KMS-11 (cell line): ENCODE data around the gene ADGRB2.

Source experiments
- H2AFZ ChIP-seq: fragments of 200-600 bp; sonication (generic); 2 replicates; pipeline ENCODE4 v1.6.1; 2016; ENCODE audit warnings: antibody characterized with exemption, mixed run types, low read depth
- H3K27ac ChIP-seq: fragments of 200-600 bp; sonication (generic); 2 replicates; pipeline ENCODE4 v1.6.1; 2016; ENCODE audit warnings: mild to moderate bottlenecking, mixed run types
- H3K27me3 ChIP-seq: fragments of 200-600 bp; sonication (generic); 2 replicates; pipeline ENCODE4 v1.6.1; 2017; ENCODE audit warnings: mild to moderate bottlenecking, low read depth, mixed run types, moderate library complexity; ENCODE audit not compliant: insufficient read depth
- H3K36me3 ChIP-seq: fragments of 200-600 bp; sonication (generic); 2 replicates; pipeline ENCODE4 v1.6.1; 2017; ENCODE audit warnings: mild to moderate bottlenecking, mixed run types; ENCODE audit not compliant: insufficient read depth
- H3K4me1 ChIP-seq: fragments of 200-600 bp; sonication (generic); 2 replicates; pipeline ENCODE4 v1.6.1; 2016; ENCODE audit warnings: mild to moderate bottlenecking, low read depth, mixed run types; ENCODE audit not compliant: poor library complexity, severe bottlenecking
- H3K4me2 ChIP-seq: fragments of 200-600 bp; sonication (generic); 2 replicates; pipeline ENCODE4 v1.7.0; 2016; ENCODE audit warnings: mild to moderate bottlenecking, mixed run types
- H3K4me3 ChIP-seq: fragments of 200-600 bp; sonication (generic); IDR thresholded peaks from 2 replicates; pipeline ENCODE4 v1.6.1; 2017; ENCODE audit warnings: low read depth, low read length, mixed read lengths; ENCODE audit not compliant: insufficient read depth
- H3K79me2 ChIP-seq: fragments of 200-600 bp; sonication (generic); 2 replicates; pipeline ENCODE4 v1.6.1; 2016; ENCODE audit warnings: low read depth, mixed run types; ENCODE audit not compliant: insufficient read depth
- H3K9ac ChIP-seq: fragments of 200-600 bp; sonication (generic); 2 replicates; pipeline ENCODE4 v1.6.1; 2016; ENCODE audit warnings: mild to moderate bottlenecking, mixed run types
- H4K20me1 ChIP-seq: fragments of 200-600 bp; sonication (generic); 2 replicates; pipeline ENCODE4 v1.6.1; 2016; ENCODE audit warnings: mild to moderate bottlenecking, mixed run types; ENCODE audit not compliant: insufficient read depth
- CTCF ChIP-seq: fragments of 200-600 bp; sonication (generic); conservative IDR thresholded peaks from 2 replicates; pipeline ENCODE4 v1.6.1; 2017; ENCODE audit warnings: low read depth, mild to moderate bottlenecking, antibody characterized with exemption, low read length, moderate library complexity, mixed read lengths

ADGRB2 gene

GRCh38 chr1:31694069-31694963 is 69.8 kb downstream of the ADGRB2 start:
- Histone ChIP-seq H2AFZ (no peak overlapping the region), H3K27me3 (peaks cover 20% of the 10 kb centered on the region; the same call in 1 of the 2 replicates), H4K20me1 (no peaks in the 10 kb centered on the region), H3K4me1 (no peaks in the 10 kb centered on the region), H3K4me3 (no peak overlapping the region), H3K79me2 (no peaks in the 10 kb centered on the region), H3K4me2 (no peak overlapping the region), H3K27ac (no peak overlapping the region), H3K36me3 (no peaks in the 10 kb centered on the region), H3K9ac (no peak overlapping the region)
- no peak for TF ChIP-seq CTCF

- TF ChIP-seq CTCF = no peak
- Histone ChIP-seq H3K4me1 (no peaks in the 10 kb centered on the region), H3K79me2 (no peaks in the 10 kb centered on the region), H3K4me3 (no peak overlapping the region), H3K36me3 (no peaks in the 10 kb centered on the region), H3K27me3 (peaks cover 31% of the 10 kb centered on the region; the same call in 1 of the 2 replicates), H2AFZ (no peak overlapping the region), H3K4me2 (no peak overlapping the region), H3K27ac (no peak overlapping the region), H3K9ac (no peak overlapping the region), H4K20me1 (no peaks in the 10 kb centered on the region)
These were observed 70.9 kb downstream of the ADGRB2 start for GRCh38 chr1:31693231-31693630.

GRCh38 chr1:31691951-31692350 is 72.2 kb downstream of the ADGRB2 start:
- no peak overlapping the region for H3K9ac ChIP-seq
- H3K36me3 ChIP-seq = no peaks in the 10 kb centered on the region
- no peaks in the 10 kb centered on the region for H3K79me2 ChIP-seq
- no peak overlapping the region for H3K4me3 ChIP-seq
- no peaks in the 10 kb centered on the region for H4K20me1 ChIP-seq
- no peak overlapping the region for H3K27ac ChIP-seq
- H2AFZ ChIP-seq = no peak overlapping the region
- no peaks in the 10 kb centered on the region for H3K4me1 ChIP-seq
- no peak for TF ChIP-seq CTCF
- H3K27me3 ChIP-seq = peaks cover 44% of the 10 kb centered on the region; the same call in 1 of the 2 replicates
- no peak overlapping the region for H3K4me2 ChIP-seq

DNA sequence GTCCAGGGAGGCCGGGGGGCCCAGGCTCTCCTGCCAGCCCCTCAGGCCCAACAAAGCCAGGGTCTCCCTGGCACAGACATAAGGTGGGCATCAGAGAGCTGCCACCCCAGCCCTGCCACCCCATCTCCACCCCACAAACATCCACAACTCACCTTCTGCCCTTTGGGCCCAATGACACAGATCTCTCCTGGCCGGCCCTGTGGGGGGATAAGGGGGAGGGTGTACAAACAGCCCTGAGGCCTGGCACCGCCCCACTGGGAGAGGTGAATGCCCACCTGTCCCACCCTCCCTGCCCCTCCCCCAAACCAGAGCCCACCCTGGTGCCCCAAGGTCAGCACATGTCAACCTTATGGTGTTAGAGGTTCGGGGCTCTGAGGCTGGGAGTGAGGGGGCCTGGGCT is 72.7 kb downstream of the ADGRB2 start:
- TF ChIP-seq CTCF = no peak
- Histone ChIP-seq H3K79me2 (no peaks in the 10 kb centered on the region), H3K27me3 (peaks cover 49% of the 10 kb centered on the region; the same call in 1 of the 2 replicates), H2AFZ (no peak overlapping the region), H3K27ac (no peak overlapping the region), H3K4me2 (no peak overlapping the region), H4K20me1 (no peaks in the 10 kb centered on the region), H3K36me3 (no peaks in the 10 kb centered on the region), H3K4me3 (no peak overlapping the region), H3K4me1 (no peaks in the 10 kb centered on the region), H3K9ac (no peak overlapping the region)
